Measurements from ENCODE around the gene AKR1D1.
"Not testable (repeated sequence)": the region's sequence is repeated elsewhere in the genome, so short reads cannot be mapped to it uniquely, and the experiment has no call there.

The AKR1D1 gene

DNA sequence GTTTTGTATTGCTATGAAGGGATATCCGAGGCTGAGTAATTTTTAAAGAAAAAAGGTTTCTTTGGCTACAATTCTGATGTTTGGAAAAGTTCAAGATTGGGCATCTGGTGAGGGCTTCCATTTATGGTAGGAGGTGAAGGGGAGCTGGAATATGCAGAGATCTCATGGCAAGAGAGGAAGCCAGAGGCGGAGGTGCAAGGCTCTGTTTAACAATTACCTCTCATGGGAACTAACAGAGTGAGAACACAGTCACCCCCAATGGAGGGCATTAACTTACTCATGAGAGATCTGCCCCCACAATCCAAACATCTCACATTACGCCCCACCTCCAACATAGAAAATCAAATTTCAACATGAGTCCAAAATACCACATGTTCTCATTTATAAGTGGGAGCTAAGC, 62.0 kb downstream of the AKR1D1 start:
- TF ChIP-seq, protein P1, sequence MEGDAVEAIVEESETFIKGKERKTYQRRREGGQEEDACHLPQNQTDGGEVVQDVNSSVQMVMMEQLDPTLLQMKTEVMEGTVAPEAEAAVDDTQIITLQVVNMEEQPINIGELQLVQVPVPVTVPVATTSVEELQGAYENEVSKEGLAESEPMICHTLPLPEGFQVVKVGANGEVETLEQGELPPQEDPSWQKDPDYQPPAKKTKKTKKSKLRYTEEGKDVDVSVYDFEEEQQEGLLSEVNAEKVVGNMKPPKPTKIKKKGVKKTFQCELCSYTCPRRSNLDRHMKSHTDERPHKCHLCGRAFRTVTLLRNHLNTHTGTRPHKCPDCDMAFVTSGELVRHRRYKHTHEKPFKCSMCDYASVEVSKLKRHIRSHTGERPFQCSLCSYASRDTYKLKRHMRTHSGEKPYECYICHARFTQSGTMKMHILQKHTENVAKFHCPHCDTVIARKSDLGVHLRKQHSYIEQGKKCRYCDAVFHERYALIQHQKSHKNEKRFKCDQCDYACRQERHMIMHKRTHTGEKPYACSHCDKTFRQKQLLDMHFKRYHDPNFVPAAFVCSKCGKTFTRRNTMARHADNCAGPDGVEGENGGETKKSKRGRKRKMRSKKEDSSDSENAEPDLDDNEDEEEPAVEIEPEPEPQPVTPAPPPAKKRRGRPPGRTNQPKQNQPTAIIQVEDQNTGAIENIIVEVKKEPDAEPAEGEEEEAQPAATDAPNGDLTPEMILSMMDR (IDR thresholded peaks at IDR 0.05; ENCODE audit: low read depth, low read length, poor library complexity, severe bottlenecking) = no peak
- TF ChIP-seq EZH2phosphoT487 (IDR thresholded peaks at IDR 0.05; ENCODE audit: borderline replicate concordance, low read length) = no peak
- no peaks in the 10 kb centered on the region for H3K27me3 ChIP-seq (ENCODE audit: control insufficient read depth, low read length)
- H3K9me3 ChIP-seq (ENCODE audit: control insufficient read depth, insufficient read depth, low read length) = no peaks in the 10 kb centered on the region
- no peaks in the 10 kb centered on the region for H3F3A ChIP-seq (ENCODE audit: control insufficient read depth, insufficient read depth)
- H3K4me3 ChIP-seq (ENCODE audit: low read length) = no peak overlapping the region
- no peaks in the 10 kb centered on the region for H3K9me2 ChIP-seq (replicated peaks; ENCODE audit: control insufficient read depth, low read length)
- no peaks in the 10 kb centered on the region for H3K79me2 ChIP-seq (ENCODE audit: control insufficient read depth, low read length)
- H3K4me2 ChIP-seq (ENCODE audit: low read length) = no peak overlapping the region
- H3K4me1 ChIP-seq (ENCODE audit: control insufficient read depth, low read length) = no peaks in the 10 kb centered on the region
- no peak overlapping the region for H3K27ac ChIP-seq (ENCODE audit: low read depth, low read length)
- H4K20me1 ChIP-seq (ENCODE audit: control insufficient read depth, insufficient read depth, low read depth, low read length) = no peaks in the 10 kb centered on the region
- no peaks in the 10 kb centered on the region for H3K36me3 ChIP-seq (ENCODE audit: control insufficient read depth, low read length)

- H3K9me3 ChIP-seq (ENCODE audit: control insufficient read depth, insufficient read depth, low read length) = no peaks in the 10 kb centered on the region
- H3K4me1 ChIP-seq (ENCODE audit: control insufficient read depth, low read length) = no peaks in the 10 kb centered on the region
- H3K4me3 ChIP-seq (ENCODE audit: low read length) = no peak overlapping the region
- no peaks in the 10 kb centered on the region for H4K20me1 ChIP-seq (ENCODE audit: control insufficient read depth, insufficient read depth, low read depth, low read length)
- H3F3A ChIP-seq (ENCODE audit: control insufficient read depth, insufficient read depth) = no peaks in the 10 kb centered on the region
- TF ChIP-seq EZH2phosphoT487 (IDR thresholded peaks at IDR 0.05; ENCODE audit: borderline replicate concordance, low read length) = no peak
- TF ChIP-seq, protein P1 (IDR thresholded peaks at IDR 0.05; ENCODE audit: low read depth, low read length, poor library complexity, severe bottlenecking) = no peak
- H3K27me3 ChIP-seq (ENCODE audit: control insufficient read depth, low read length) = no peaks in the 10 kb centered on the region
- H3K9me2 ChIP-seq (replicated peaks; ENCODE audit: control insufficient read depth, low read length) = no peaks in the 10 kb centered on the region
- H3K36me3 ChIP-seq (ENCODE audit: control insufficient read depth, low read length) = no peaks in the 10 kb centered on the region
- H3K4me2 ChIP-seq (ENCODE audit: low read length) = no peak overlapping the region
- no peak overlapping the region for H3K27ac ChIP-seq (ENCODE audit: low read depth, low read length)
- H3K79me2 ChIP-seq (ENCODE audit: control insufficient read depth, low read length) = no peaks in the 10 kb centered on the region
These were observed 66.4 kb downstream of the AKR1D1 start for GRCh38 chr7:138142583-138143201.

DNA sequence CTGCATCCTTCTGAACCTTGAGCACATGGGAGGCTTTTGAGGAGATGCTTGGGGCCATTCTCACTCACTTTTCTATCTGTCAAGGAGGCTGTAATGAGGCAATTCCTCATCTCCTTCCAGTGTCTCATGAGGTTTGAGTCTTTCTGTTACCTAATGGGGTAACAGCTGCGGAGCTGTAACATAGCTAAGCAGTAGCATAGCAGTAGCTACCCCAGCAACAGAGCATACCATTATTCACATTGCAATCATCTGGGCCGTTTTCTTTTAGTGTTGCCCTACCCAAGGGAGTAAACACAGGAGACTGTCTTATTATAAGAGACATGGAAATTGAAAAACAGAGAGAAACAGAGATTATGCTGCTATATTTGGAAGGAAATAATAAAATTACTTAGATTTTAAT, 68.7 kb downstream of the AKR1D1 start:
- H3K27ac ChIP-seq (ENCODE audit: low read depth, low read length) = no peak overlapping the region
- no peak overlapping the region for H3K4me2 ChIP-seq (ENCODE audit: low read length)
- H3F3A ChIP-seq (ENCODE audit: control insufficient read depth, insufficient read depth) = no peaks in the 10 kb centered on the region
- no peaks in the 10 kb centered on the region for H3K79me2 ChIP-seq (ENCODE audit: control insufficient read depth, low read length)
- no peaks in the 10 kb centered on the region for H3K4me1 ChIP-seq (ENCODE audit: control insufficient read depth, low read length)
- TF ChIP-seq EZH2phosphoT487 (IDR thresholded peaks at IDR 0.05; ENCODE audit: borderline replicate concordance, low read length) = no peak
- TF ChIP-seq, protein P1 (IDR thresholded peaks at IDR 0.05; ENCODE audit: low read depth, low read length, poor library complexity, severe bottlenecking) = no peak
- no peaks in the 10 kb centered on the region for H3K27me3 ChIP-seq (ENCODE audit: control insufficient read depth, low read length)
- no peaks in the 10 kb centered on the region for H4K20me1 ChIP-seq (ENCODE audit: control insufficient read depth, insufficient read depth, low read depth, low read length)
- no peak overlapping the region for H3K4me3 ChIP-seq (ENCODE audit: low read length)
- H3K9me2 ChIP-seq (replicated peaks; ENCODE audit: control insufficient read depth, low read length) = no peaks in the 10 kb centered on the region
- no peaks in the 10 kb centered on the region for H3K36me3 ChIP-seq (ENCODE audit: control insufficient read depth, low read length)
- no peaks in the 10 kb centered on the region for H3K9me3 ChIP-seq (ENCODE audit: control insufficient read depth, insufficient read depth, low read length)

DNA sequence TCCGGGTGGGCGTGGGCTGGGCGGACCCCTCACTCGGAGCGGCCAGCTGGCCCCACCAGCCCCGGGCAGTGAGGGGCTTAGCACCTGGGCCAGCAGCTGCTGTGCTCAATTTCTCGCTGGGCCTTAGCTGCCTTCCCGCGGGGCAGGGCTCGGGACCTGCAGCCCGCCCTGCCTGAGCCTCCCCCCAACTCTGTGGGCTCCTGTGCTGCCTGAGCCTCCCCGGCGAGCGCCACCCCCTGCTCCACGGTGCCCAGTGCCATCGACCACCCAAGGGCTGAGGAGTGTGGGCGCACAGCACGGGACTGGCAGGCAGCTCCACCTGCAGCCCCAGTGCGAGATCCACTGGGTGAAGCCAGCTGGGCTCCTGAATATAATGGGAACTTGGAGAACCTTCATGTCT, 70.0 kb downstream of the AKR1D1 start:
- not testable (repeated sequence) for H3K4me2 ChIP-seq (ENCODE audit: low read length); H3K4me1 ChIP-seq (ENCODE audit: control insufficient read depth, low read length); H3K27ac ChIP-seq (ENCODE audit: low read depth, low read length); H3K27me3 ChIP-seq (ENCODE audit: control insufficient read depth, low read length); H3F3A ChIP-seq (ENCODE audit: control insufficient read depth, insufficient read depth); H3K9me2 ChIP-seq (replicated peaks; ENCODE audit: control insufficient read depth, low read length); H4K20me1 ChIP-seq (ENCODE audit: control insufficient read depth, insufficient read depth, low read depth, low read length); H3K9me3 ChIP-seq (ENCODE audit: control insufficient read depth, insufficient read depth, low read length); H3K79me2 ChIP-seq (ENCODE audit: control insufficient read depth, low read length); H3K4me3 ChIP-seq (ENCODE audit: low read length); H3K36me3 ChIP-seq (ENCODE audit: control insufficient read depth, low read length)

GRCh38 chr7:138146757-138147734, 70.8 kb downstream of the AKR1D1 start:
- not testable (repeated sequence) for H3K27me3 ChIP-seq (ENCODE audit: control insufficient read depth, low read length); H3K27ac ChIP-seq (ENCODE audit: low read depth, low read length); H3F3A ChIP-seq (ENCODE audit: control insufficient read depth, insufficient read depth); H3K4me3 ChIP-seq (ENCODE audit: low read length); H4K20me1 ChIP-seq (ENCODE audit: control insufficient read depth, insufficient read depth, low read depth, low read length); H3K36me3 ChIP-seq (ENCODE audit: control insufficient read depth, low read length); H3K9me3 ChIP-seq (ENCODE audit: control insufficient read depth, insufficient read depth, low read length); H3K4me2 ChIP-seq (ENCODE audit: low read length); H3K79me2 ChIP-seq (ENCODE audit: control insufficient read depth, low read length); H3K9me2 ChIP-seq (replicated peaks; ENCODE audit: control insufficient read depth, low read length); H3K4me1 ChIP-seq (ENCODE audit: control insufficient read depth, low read length)
